ENCODE measurements around the gene NME5.

DNA sequence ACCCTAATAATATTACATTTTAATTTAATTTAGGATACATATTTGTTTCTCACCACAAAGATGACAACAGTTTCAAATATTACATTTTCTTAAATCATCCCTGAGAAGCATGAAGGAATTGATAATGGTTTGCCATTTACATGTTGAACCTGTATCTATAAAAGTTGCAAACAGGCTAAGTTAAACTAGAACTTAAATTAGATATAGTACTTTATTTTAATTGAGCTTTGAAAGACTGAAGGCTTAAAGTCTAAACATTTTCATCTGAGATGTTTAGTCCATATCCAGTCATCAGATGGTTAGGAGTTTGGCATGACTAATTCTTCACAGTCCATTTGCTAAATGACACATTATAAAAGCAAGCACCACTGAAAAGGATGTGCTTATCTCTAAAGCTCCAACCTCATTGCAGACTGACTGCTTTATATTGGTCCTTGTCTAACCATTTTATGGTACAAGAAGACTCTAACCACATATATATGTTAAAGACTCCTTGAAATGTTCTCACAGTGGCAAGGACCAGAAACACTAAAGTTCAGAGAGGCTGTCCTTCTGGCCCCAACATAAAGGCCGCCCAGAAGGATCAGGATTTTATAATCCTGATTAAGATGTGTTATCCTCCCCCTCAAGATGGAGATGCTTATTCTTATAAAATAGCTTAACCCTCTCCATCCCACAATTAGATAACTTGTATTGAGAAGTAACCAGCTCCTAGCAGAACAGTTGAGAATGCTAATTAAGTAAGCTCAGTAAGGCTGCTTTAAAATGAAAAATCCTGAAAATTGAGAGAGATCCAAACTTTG lies 29.6 kb downstream of the NME5 start:
- TF ChIP-seq, protein P1, sequence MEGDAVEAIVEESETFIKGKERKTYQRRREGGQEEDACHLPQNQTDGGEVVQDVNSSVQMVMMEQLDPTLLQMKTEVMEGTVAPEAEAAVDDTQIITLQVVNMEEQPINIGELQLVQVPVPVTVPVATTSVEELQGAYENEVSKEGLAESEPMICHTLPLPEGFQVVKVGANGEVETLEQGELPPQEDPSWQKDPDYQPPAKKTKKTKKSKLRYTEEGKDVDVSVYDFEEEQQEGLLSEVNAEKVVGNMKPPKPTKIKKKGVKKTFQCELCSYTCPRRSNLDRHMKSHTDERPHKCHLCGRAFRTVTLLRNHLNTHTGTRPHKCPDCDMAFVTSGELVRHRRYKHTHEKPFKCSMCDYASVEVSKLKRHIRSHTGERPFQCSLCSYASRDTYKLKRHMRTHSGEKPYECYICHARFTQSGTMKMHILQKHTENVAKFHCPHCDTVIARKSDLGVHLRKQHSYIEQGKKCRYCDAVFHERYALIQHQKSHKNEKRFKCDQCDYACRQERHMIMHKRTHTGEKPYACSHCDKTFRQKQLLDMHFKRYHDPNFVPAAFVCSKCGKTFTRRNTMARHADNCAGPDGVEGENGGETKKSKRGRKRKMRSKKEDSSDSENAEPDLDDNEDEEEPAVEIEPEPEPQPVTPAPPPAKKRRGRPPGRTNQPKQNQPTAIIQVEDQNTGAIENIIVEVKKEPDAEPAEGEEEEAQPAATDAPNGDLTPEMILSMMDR (IDR thresholded peaks at IDR 0.05 in 8 of 11, conservative IDR thresholded peaks at IDR 0.05 in 3 of 11) = no peak
- TF ChIP-seq POLR2A (IDR thresholded peaks at IDR 0.05) = no peak
- no peak for TF ChIP-seq POLR2AphosphoS5 (IDR thresholded peaks at IDR 0.05)
